PFSK-1 (cell line): ENCODE measurements around the gene ZFP36.

Source experiments
- FOXP2 ChIP-seq: optimal IDR thresholded peaks from 2 replicates; pipeline ENCODE3; 2011; ENCODE audit warnings: borderline replicate concordance, control low read depth, inconsistent platforms; ENCODE audit not compliant: insufficient read depth; ENCODE audit errors: extremely low read length, extremely low read depth
- POLR2AphosphoS5 ChIP-seq: IDR thresholded peaks from 2 replicates; pipeline ENCODE4 v1.6.1; 2012; ENCODE audit warnings: low read depth, mild to moderate bottlenecking, control low read depth, low read length, moderate library complexity
- REST ChIP-seq, 2 experiments: IDR thresholded peaks; 2 replicates each; pipeline versions ENCODE4 v1.6.1 to v1.8.0; 2011 to 2012; ENCODE audit warnings: low read depth in 2 of 2, low read length in 2 of 2, control low read depth in 1 of 2, inconsistent platforms in 1 of 2, mild to moderate bottlenecking in 1 of 2, moderate library complexity in 1 of 2; ENCODE audit not compliant: insufficient read depth in 1 of 2
- SIN3A ChIP-seq: IDR thresholded peaks from 2 replicates; pipeline ENCODE4 v1.6.1; 2012; ENCODE audit warnings: mild to moderate bottlenecking, low read length, moderate library complexity, borderline replicate concordance; ENCODE audit not compliant: insufficient read depth
- TAF1 ChIP-seq: IDR thresholded peaks from 2 replicates; pipeline ENCODE4 v1.6.1; 2012; ENCODE audit warnings: low read length, control low read depth, borderline replicate concordance; ENCODE audit not compliant: insufficient read depth

GRCh38 chr19:39415111-39416046, 8.7 kb downstream of the ZFP36 start:
- TF ChIP-seq REST (IDR thresholded peaks at IDR 0.05; ENCODE audit: insufficient read depth in 1 of 2, low read depth in 2 of 2, low read length in 2 of 2) (no peak), POLR2AphosphoS5 (no peak), TAF1 (no peak), SIN3A (no peak), FOXP2 (no peak)
